B cell (primary cell): ENCODE data around the gene CNGA1. TPM values are rescaled to one million over a fixed set of nuclear protein-coding genes. Genes with fewer than 3 reads are reported as not detected.

ENCODE experiments used
- ATAC-seq: fragments of 200-7000 bp; cut with Tn5 transposase; one replicate; pipeline ENCODE4 v1.10.0; 2021; ENCODE audit warnings: low read depth, mild to moderate bottlenecking, moderate number of reproducible peaks, moderate library complexity
- CTCF ChIA-PET: fragments of 350-600 bp; sonication (Branson Sonifier 250); formaldehyde crosslinking; loops from one replicate; lab custom pipeline; 2021; ENCODE audit warnings: antibody characterized with exemption, inconsistent platforms; lab: Charles Lee
- POLR2A ChIA-PET: fragments of 350-600 bp; sonication (Branson Sonifier 250); formaldehyde crosslinking; loops from one replicate; lab custom pipeline; 2021; ENCODE audit warnings: antibody characterized with exemption; lab: Charles Lee
- DNase-seq: peaks from one replicate; pipeline ENCODE4 v3.0.0; 2013
- H2AFZ ChIP-seq: 2 replicates; pipeline ENCODE4 v1.6.1; 2012; ENCODE audit warnings: mild to moderate bottlenecking, low read depth, low read length; ENCODE audit not compliant: insufficient read depth, poor library complexity, severe bottlenecking
- H3K27ac ChIP-seq, 2 donors: 1 replicate in 1 of 2; 2 replicates in 1 of 2; pipeline ENCODE4 v1.5.1; 2012 to 2013; ENCODE audit warnings: low read length in 2 of 2, mild to moderate bottlenecking in 2 of 2, moderate library complexity in 1 of 2
- H3K27me3 ChIP-seq, 4 experiments: fragments of 200-600 bp in 1 of 4; sonication (generic) in 1 of 4; replicated peaks in 1 of 4; 1 replicate in 2 of 4; 2 replicates in 2 of 4; pipeline versions ENCODE4 v1.6.1 to v1.7.0; 2013 to 2016; ENCODE audit warnings: low read length in 3 of 4, mild to moderate bottlenecking in 2 of 4, mixed read lengths in 1 of 4, moderate library complexity in 1 of 4; ENCODE audit not compliant: insufficient read depth in 4 of 4, control insufficient read depth in 3 of 4; ENCODE audit errors: control extremely low read depth in 1 of 4
- H3K36me3 ChIP-seq, 2 experiments: replicated peaks in 1 of 2; 1 replicate in 1 of 2; 2 replicates in 1 of 2; pipeline versions ENCODE4 v1.6.1 to v1.7.1; 2013; ENCODE audit warnings: low read length in 1 of 2; ENCODE audit not compliant: insufficient read depth in 2 of 2, control insufficient read depth in 1 of 2; ENCODE audit errors: control extremely low read depth in 1 of 2, extremely low read depth in 1 of 2
- H3K4me1 ChIP-seq, 2 donors: fragments of 200-600 bp in 1 of 2; sonication (generic) in 1 of 2; 1 replicate in 1 of 2; 2 replicates in 1 of 2; pipeline versions ENCODE4 v1.5.1 to v1.6.1; 2013 to 2017; ENCODE audit warnings: low read length in 2 of 2; ENCODE audit not compliant: control insufficient read depth in 2 of 2, insufficient read depth in 2 of 2
- H3K4me2 ChIP-seq: replicated peaks from 2 replicates; pipeline ENCODE3; 2012; ENCODE audit warnings: mild to moderate bottlenecking, low read depth, low read length; ENCODE audit not compliant: poor library complexity, severe bottlenecking
- H3K4me3 ChIP-seq, 5 experiments: fragments of 200-600 bp in 1 of 5; sonication (generic) in 1 of 5; 1 replicate in 3 of 5; 2 replicates in 2 of 5; pipeline versions ENCODE4 v1.5.1 to v1.7.0; 2011 to 2016; ENCODE audit warnings: low read length in 4 of 5, mild to moderate bottlenecking in 4 of 5, low read depth in 2 of 5, control low read depth in 1 of 5, moderate library complexity in 1 of 5; ENCODE audit not compliant: insufficient read depth in 1 of 5; ENCODE audit errors: control extremely low read depth in 1 of 5, extremely low read depth in 1 of 5
- H3K79me2 ChIP-seq: fragments of 200-600 bp; sonication (generic); one replicate; pipeline ENCODE4 v1.6.0; 2016; ENCODE audit warnings: low read length; ENCODE audit not compliant: control insufficient read depth, insufficient read depth
- H3K9ac ChIP-seq: fragments of 200-600 bp; sonication (generic); 2 replicates; pipeline ENCODE4 v1.6.1; 2017; ENCODE audit warnings: mild to moderate bottlenecking, low read length, moderate library complexity
- H3K9me3 ChIP-seq, 3 donors: one replicate each; pipeline versions ENCODE4 v1.6.1 to v1.7.1; 2013; ENCODE audit warnings: low read length in 2 of 3; ENCODE audit not compliant: control insufficient read depth in 2 of 3, insufficient read depth in 1 of 3; ENCODE audit errors: control extremely low read depth in 1 of 3
- H4K20me1 ChIP-seq: 2 replicates; pipeline ENCODE4 v1.6.0; 2012; ENCODE audit warnings: mild to moderate bottlenecking, low read length; ENCODE audit not compliant: insufficient read depth, control insufficient read depth, poor library complexity, severe bottlenecking
- H3K27ac Mint-ChIP-seq: one replicate; pipeline ENCODE4 v1.8.0; 2021; ENCODE audit warnings: mixed read lengths
- H3K27me3 Mint-ChIP-seq: one replicate; pipeline ENCODE4 v1.8.0; 2021; ENCODE audit warnings: mixed read lengths
- H3K4me1 Mint-ChIP-seq: one replicate; pipeline ENCODE4 v1.8.0; 2021; ENCODE audit warnings: mixed read lengths
- H3K4me3 Mint-ChIP-seq: one replicate; pipeline ENCODE4 v1.8.0; 2021; ENCODE audit warnings: mixed read lengths
- H3K9me3 Mint-ChIP-seq: one replicate; pipeline ENCODE4 v1.8.0; 2022; ENCODE audit warnings: mixed read lengths; ENCODE audit not compliant: insufficient read depth
- EZH2 ChIP-seq: IDR thresholded peaks from 2 replicates; pipeline ENCODE4 v1.6.1; 2012; ENCODE audit warnings: borderline replicate concordance, low read depth, mild to moderate bottlenecking, moderate library complexity, low read length; ENCODE audit not compliant: insufficient read depth, poor library complexity, severe bottlenecking
- WGBS: methylation state at CpG from one replicate; pipeline ENCODE4 v1.1.5; 2013; ENCODE audit warnings: missing lambda C conversion rate; ENCODE audit not compliant: insufficient coverage; 5-methylcytosine and 5-hydroxymethylcytosine counted together
- intact Hi-C: fragments of 100-400 bp; cut with micrococcal nuclease; formaldehyde crosslinking; loops from one replicate; pipeline ENCODE4 v1.10.0; 2022
- polyA plus RNA-seq: library from polyadenylated mRNA; depleted of rRNA; stranded (reverse); fragments of >200 nt; gene quantifications from 2 replicates; pipeline ENCODE4 v1.2.3, GENCODE V29; 2012
- total RNA-seq, 2 donors: library from RNA; stranded (reverse); fragments of 120-200 nt in 1 of 2; gene quantifications; 1 replicate in 1 of 2; 2 replicates in 1 of 2; pipeline versions ENCODE4 v1.2.3 to v1.2.4, GENCODE V29; 2013 to 2022
- TF ChIP-seq, protein P1 (sequence below): fragments of 200-600 bp; IDR thresholded peaks from one replicate; pipeline ENCODE4 v1.8.0; 2022; ENCODE audit warnings: antibody characterized with exemption, mild to moderate bottlenecking

The CNGA1 gene
- total and polyA plus RNA-seq, 2 donors (not counting 1 experiment from before 2014, with no cell fraction given) = not detected

- Histone ChIP-seq H3K9ac (no peak overlapping the region), H3K9me3 (no peaks in the 10 kb centered on the region), H3K79me2 (no peaks in the 10 kb centered on the region), H4K20me1 (no peaks in the 10 kb centered on the region), H3K4me1 (peaks cover 0 to under 1% of the 10 kb centered on the region in 2 donors), H2AFZ (no peak overlapping the region), H3K4me3 (no peak overlapping the region), H3K36me3 (no peaks in the 10 kb centered on the region), H3K27ac (no peak overlapping the region), H3K27me3 (peaks cover 0 to 13% (median 5%) of the 10 kb centered on the region in 4 experiments), H3K4me2 (no peak overlapping the region)
- TF ChIP-seq EZH2 = no peak
- TF ChIP-seq, protein P1, sequence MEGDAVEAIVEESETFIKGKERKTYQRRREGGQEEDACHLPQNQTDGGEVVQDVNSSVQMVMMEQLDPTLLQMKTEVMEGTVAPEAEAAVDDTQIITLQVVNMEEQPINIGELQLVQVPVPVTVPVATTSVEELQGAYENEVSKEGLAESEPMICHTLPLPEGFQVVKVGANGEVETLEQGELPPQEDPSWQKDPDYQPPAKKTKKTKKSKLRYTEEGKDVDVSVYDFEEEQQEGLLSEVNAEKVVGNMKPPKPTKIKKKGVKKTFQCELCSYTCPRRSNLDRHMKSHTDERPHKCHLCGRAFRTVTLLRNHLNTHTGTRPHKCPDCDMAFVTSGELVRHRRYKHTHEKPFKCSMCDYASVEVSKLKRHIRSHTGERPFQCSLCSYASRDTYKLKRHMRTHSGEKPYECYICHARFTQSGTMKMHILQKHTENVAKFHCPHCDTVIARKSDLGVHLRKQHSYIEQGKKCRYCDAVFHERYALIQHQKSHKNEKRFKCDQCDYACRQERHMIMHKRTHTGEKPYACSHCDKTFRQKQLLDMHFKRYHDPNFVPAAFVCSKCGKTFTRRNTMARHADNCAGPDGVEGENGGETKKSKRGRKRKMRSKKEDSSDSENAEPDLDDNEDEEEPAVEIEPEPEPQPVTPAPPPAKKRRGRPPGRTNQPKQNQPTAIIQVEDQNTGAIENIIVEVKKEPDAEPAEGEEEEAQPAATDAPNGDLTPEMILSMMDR = no peak
- no peak overlapping the region for H3K4me3 Mint-ChIP-seq
- ChIA-PET CTCF (interaction anchor here (0.7 to 1.6 kb wide), 2 partner anchors 8 to 10 kb away, joined by 3 to 4 read pairs; no protein-coding TSS in a partner anchor), POLR2A (no interaction called here)
- no peak overlapping the region for H3K27ac Mint-ChIP-seq
- H3K27me3 Mint-ChIP-seq = peaks cover 24% of the 10 kb centered on the region
- ATAC-seq = no peak
- DNase-seq = no peak
- peaks cover 9% of the 10 kb centered on the region for H3K4me1 Mint-ChIP-seq
- intact Hi-C loops = no loop called here
- WGBS = no CpG with 5 or more reads among the region's 2 CpGs
- no peaks in the 10 kb centered on the region for H3K9me3 Mint-ChIP-seq
These were observed 12.2 kb upstream of the CNGA1 start for GRCh38 chr4:48028696-48029095.

GRCh38 chr4:48027653-48028052 is 11.2 kb upstream of the CNGA1 start:
- no peak for ATAC-seq
- H3K27me3 Mint-ChIP-seq = peaks cover 30% of the 10 kb centered on the region
- Histone ChIP-seq H4K20me1 (no peaks in the 10 kb centered on the region), H3K9ac (no peak overlapping the region), H3K9me3 (no peaks in the 10 kb centered on the region), H3K4me1 (no peaks in the 10 kb centered on the region), H2AFZ (no peak overlapping the region), H3K27me3 (peaks cover 0 to 17% (median 5%) of the 10 kb centered on the region in 4 experiments), H3K27ac (no peak overlapping the region), H3K4me3 (no peak overlapping the region), H3K79me2 (no peaks in the 10 kb centered on the region), H3K36me3 (no peaks in the 10 kb centered on the region), H3K4me2 (no peak overlapping the region)
- ChIA-PET CTCF (interaction anchor here (0.9 kb wide), 1 partner anchor 10 kb away, joined by 4 read pairs; no protein-coding TSS in a partner anchor), POLR2A (no interaction called here)
- no peak overlapping the region for H3K4me3 Mint-ChIP-seq
- TF ChIP-seq, protein P1 = no peak
- no peak for TF ChIP-seq EZH2
- intact Hi-C loops = no loop called here
- no peaks in the 10 kb centered on the region for H3K9me3 Mint-ChIP-seq
- no peak overlapping the region for H3K27ac Mint-ChIP-seq
- DNase-seq = no peak
- peaks cover 8% of the 10 kb centered on the region for H3K4me1 Mint-ChIP-seq
